ENCODE data around the gene CLK1. TPM values are rescaled to one million over a fixed set of nuclear protein-coding genes. Genes with fewer than 3 reads are reported as not detected.

The CLK1 gene
- total and polyA plus RNA-seq, 2 of the 13 experiments (the other 11 are each of a cell fraction or from before 2014, with no cell fraction given) = 66.6 to 101 TPM

DNA sequence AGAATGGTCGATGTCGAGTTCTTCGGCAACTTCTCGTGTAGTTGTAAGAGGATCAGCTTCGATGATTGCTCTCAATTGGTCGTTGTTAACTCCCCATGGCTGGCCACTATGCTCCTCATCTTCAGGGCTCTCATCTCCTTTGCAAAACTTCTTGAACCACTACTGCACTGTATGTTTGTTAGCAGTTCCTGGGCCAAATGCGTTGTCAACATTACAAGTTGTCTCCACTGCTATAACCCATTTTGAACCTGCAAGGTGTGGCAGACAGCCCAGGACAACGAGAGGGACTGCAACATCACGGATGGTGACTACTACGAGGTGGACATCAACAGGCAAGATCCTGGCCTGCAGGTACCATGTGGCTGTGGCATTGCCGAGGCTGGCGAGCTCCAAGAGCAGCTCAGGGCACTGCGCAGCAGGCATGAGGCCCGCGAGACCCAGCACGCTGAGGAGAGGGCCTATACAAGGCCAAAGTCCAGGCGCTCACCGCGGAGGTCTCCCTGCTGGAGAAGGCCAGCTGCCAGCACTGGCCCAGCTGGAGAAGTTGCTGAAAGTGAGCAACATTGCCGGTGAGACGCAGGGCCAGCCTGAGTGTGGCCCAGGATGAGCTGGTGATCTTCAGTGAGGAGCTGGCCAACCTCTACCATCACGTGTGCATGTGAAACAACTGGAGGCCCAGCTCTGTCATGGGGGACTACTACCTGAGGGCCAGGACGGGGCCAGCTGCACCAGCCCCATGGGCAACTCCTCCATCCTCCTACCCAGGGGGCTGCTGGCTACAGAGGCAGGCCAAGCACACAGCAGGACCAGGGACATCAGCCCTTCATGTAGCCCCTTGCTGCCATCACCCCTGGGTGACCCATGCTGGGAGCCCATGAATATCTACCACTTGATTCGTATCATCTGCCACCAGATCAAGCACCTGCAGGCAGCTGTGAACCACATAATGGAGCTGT is 20.2 kb downstream of the CLK1 start (continued):
- TF ChIP-seq, protein P1, sequence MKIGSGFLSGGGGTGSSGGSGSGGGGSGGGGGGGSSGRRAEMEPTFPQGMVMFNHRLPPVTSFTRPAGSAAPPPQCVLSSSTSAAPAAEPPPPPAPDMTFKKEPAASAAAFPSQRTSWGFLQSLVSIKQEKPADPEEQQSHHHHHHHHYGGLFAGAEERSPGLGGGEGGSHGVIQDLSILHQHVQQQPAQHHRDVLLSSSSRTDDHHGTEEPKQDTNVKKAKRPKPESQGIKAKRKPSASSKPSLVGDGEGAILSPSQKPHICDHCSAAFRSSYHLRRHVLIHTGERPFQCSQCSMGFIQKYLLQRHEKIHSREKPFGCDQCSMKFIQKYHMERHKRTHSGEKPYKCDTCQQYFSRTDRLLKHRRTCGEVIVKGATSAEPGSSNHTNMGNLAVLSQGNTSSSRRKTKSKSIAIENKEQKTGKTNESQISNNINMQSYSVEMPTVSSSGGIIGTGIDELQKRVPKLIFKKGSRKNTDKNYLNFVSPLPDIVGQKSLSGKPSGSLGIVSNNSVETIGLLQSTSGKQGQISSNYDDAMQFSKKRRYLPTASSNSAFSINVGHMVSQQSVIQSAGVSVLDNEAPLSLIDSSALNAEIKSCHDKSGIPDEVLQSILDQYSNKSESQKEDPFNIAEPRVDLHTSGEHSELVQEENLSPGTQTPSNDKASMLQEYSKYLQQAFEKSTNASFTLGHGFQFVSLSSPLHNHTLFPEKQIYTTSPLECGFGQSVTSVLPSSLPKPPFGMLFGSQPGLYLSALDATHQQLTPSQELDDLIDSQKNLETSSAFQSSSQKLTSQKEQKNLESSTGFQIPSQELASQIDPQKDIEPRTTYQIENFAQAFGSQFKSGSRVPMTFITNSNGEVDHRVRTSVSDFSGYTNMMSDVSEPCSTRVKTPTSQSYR (CRISPR knock-in tag; IDR thresholded peaks at IDR 0.05; ENCODE audit: borderline replicate concordance) = peak; percentile 19; the same call in 1 of the 2 replicates
- peak; percentile 65; the same call in 1 of the 2 replicates for TF ChIP-seq KLF6 (CRISPR knock-in tag; IDR thresholded peaks at IDR 0.05)
- TF ChIP-seq ZSCAN31 (CRISPR knock-in tag; IDR thresholded peaks at IDR 0.05; ENCODE audit: low read depth) = no peak
- TF ChIP-seq, protein P2, sequence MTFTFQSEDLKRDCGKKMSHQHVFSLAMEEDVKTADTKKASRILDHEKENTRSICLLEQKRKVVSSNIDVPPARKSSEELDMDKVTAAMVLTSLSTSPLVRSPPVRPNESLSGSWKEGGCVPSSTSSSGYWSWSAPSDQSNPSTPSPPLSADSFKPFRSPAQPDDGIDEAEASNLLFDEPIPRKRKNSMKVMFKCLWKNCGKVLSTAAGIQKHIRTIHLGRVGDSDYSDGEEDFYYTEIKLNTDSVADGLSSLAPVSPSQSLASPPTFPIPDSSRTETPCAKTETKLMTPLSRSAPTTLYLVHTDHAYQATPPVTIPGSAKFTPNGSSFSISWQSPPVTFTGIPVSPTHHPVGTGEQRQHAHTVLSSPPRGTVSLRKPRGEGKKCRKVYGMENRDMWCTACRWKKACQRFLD (CRISPR knock-in tag; IDR thresholded peaks at IDR 0.05; ENCODE audit: borderline replicate concordance) = no peak
- peak; percentile 55 for TF ChIP-seq CBX1 (IDR thresholded peaks at IDR 0.05; ENCODE audit: low read depth)
- TF ChIP-seq SIN3A (IDR thresholded peaks at IDR 0.05; ENCODE audit: borderline replicate concordance, low read depth, low read length) = no peak
- TF ChIP-seq, protein P3, sequence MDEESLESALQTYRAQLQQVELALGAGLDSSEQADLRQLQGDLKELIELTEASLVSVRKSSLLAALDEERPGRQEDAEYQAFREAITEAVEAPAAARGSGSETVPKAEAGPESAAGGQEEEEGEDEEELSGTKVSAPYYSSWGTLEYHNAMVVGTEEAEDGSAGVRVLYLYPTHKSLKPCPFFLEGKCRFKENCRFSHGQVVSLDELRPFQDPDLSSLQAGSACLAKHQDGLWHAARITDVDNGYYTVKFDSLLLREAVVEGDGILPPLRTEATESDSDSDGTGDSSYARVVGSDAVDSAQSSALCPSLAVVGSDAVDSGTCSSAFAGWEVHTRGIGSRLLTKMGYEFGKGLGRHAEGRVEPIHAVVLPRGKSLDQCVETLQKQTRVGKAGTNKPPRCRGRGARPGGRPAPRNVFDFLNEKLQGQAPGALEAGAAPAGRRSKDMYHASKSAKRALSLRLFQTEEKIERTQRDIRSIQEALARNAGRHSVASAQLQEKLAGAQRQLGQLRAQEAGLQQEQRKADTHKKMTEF (CRISPR knock-in tag; IDR thresholded peaks at IDR 0.05) = peak; percentile 49; the same call in 1 of the 2 replicates
- TF ChIP-seq ATRX (CRISPR knock-in tag; IDR thresholded peaks at IDR 0.05; ENCODE audit: borderline replicate concordance) = no peak
- TF ChIP-seq HNRNPLL (IDR thresholded peaks at IDR 0.05; ENCODE audit: low read depth, low read length, poor library complexity, severe bottlenecking) = peak; percentile 45
- 0 out of 2 replicates have a peak, but pooled peaks have one; percentile 52 for TF ChIP-seq ETV6 (CRISPR knock-in tag; conservative IDR thresholded peaks at IDR 0.05)
- TF ChIP-seq KLF15 (CRISPR knock-in tag; IDR thresholded peaks at IDR 0.05; ENCODE audit: borderline replicate concordance) = peak; percentile 64; the same call in 1 of the 2 replicates
- peak; percentile 74 for TF ChIP-seq PHF8 (CRISPR knock-in tag; IDR thresholded peaks at IDR 0.05)
- TF ChIP-seq, protein P4, sequence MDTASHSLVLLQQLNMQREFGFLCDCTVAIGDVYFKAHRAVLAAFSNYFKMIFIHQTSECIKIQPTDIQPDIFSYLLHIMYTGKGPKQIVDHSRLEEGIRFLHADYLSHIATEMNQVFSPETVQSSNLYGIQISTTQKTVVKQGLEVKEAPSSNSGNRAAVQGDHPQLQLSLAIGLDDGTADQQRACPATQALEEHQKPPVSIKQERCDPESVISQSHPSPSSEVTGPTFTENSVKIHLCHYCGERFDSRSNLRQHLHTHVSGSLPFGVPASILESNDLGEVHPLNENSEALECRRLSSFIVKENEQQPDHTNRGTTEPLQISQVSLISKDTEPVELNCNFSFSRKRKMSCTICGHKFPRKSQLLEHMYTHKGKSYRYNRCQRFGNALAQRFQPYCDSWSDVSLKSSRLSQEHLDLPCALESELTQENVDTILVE (CRISPR knock-in tag; IDR thresholded peaks at IDR 0.05) = peak; percentile 70; the same call in 1 of the 2 replicates
- peak; percentile 89 for TF ChIP-seq SALL1 (CRISPR knock-in tag; IDR thresholded peaks at IDR 0.05)
- TF ChIP-seq, protein P5, sequence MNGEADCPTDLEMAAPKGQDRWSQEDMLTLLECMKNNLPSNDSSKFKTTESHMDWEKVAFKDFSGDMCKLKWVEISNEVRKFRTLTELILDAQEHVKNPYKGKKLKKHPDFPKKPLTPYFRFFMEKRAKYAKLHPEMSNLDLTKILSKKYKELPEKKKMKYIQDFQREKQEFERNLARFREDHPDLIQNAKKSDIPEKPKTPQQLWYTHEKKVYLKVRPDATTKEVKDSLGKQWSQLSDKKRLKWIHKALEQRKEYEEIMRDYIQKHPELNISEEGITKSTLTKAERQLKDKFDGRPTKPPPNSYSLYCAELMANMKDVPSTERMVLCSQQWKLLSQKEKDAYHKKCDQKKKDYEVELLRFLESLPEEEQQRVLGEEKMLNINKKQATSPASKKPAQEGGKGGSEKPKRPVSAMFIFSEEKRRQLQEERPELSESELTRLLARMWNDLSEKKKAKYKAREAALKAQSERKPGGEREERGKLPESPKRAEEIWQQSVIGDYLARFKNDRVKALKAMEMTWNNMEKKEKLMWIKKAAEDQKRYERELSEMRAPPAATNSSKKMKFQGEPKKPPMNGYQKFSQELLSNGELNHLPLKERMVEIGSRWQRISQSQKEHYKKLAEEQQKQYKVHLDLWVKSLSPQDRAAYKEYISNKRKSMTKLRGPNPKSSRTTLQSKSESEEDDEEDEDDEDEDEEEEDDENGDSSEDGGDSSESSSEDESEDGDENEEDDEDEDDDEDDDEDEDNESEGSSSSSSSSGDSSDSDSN (CRISPR knock-in tag; IDR thresholded peaks at IDR 0.05) = peak; percentile 80
- peak; percentile 78; the same call in 1 of the 2 replicates for TF ChIP-seq ZNF543 (CRISPR knock-in tag; IDR thresholded peaks at IDR 0.05)
- TF ChIP-seq MED1 (CRISPR knock-in tag; IDR thresholded peaks at IDR 0.05) = peak; percentile 54
- no peak for TF ChIP-seq SRSF9 (IDR thresholded peaks at IDR 0.05; ENCODE audit: borderline replicate concordance, insufficient read depth, low read depth, low read length, poor library complexity, severe bottlenecking)
